ENCODE results near the gene PIEZO2.

Gene PIEZO2

GRCh38 chr18:10688766-10689165 lies 460.6 kb downstream of the PIEZO2 start:
- no peak for TF ChIP-seq ZFX (IDR thresholded peaks at IDR 0.05; ENCODE audit: borderline replicate concordance)
- TF ChIP-seq, protein P1, sequence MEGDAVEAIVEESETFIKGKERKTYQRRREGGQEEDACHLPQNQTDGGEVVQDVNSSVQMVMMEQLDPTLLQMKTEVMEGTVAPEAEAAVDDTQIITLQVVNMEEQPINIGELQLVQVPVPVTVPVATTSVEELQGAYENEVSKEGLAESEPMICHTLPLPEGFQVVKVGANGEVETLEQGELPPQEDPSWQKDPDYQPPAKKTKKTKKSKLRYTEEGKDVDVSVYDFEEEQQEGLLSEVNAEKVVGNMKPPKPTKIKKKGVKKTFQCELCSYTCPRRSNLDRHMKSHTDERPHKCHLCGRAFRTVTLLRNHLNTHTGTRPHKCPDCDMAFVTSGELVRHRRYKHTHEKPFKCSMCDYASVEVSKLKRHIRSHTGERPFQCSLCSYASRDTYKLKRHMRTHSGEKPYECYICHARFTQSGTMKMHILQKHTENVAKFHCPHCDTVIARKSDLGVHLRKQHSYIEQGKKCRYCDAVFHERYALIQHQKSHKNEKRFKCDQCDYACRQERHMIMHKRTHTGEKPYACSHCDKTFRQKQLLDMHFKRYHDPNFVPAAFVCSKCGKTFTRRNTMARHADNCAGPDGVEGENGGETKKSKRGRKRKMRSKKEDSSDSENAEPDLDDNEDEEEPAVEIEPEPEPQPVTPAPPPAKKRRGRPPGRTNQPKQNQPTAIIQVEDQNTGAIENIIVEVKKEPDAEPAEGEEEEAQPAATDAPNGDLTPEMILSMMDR (IDR thresholded peaks at IDR 0.05) = no peak
- H3K27ac ChIP-seq = no peak overlapping the region

GRCh38 chr18:10687161-10687925 lies 462.0 kb downstream of the PIEZO2 start:
- no peak overlapping the region for H3K27ac ChIP-seq
- TF ChIP-seq ZFX (IDR thresholded peaks at IDR 0.05; ENCODE audit: borderline replicate concordance) = no peak
- TF ChIP-seq, protein P1 (IDR thresholded peaks at IDR 0.05) = no peak

- no peak for TF ChIP-seq ZFX (IDR thresholded peaks at IDR 0.05; ENCODE audit: borderline replicate concordance)
- TF ChIP-seq, protein P1 (IDR thresholded peaks at IDR 0.05) = no peak
- H3K27ac ChIP-seq = no peak overlapping the region
These were observed 463.1 kb downstream of the PIEZO2 start for GRCh38 chr18:10686308-10686707.

- no peak overlapping the region for H3K27ac ChIP-seq
- TF ChIP-seq, protein P1 (IDR thresholded peaks at IDR 0.05) = no peak
These were observed 463.9 kb downstream of the PIEZO2 start for GRCh38 chr18:10685484-10685883.

GRCh38 chr18:10682368-10682714 lies 467.0 kb downstream of the PIEZO2 start:
- no peak overlapping the region for H3K27ac ChIP-seq
- TF ChIP-seq, protein P1 (IDR thresholded peaks at IDR 0.05) = peak; percentile 17
- TF ChIP-seq ZFX (IDR thresholded peaks at IDR 0.05; ENCODE audit: borderline replicate concordance) = no peak

DNA sequence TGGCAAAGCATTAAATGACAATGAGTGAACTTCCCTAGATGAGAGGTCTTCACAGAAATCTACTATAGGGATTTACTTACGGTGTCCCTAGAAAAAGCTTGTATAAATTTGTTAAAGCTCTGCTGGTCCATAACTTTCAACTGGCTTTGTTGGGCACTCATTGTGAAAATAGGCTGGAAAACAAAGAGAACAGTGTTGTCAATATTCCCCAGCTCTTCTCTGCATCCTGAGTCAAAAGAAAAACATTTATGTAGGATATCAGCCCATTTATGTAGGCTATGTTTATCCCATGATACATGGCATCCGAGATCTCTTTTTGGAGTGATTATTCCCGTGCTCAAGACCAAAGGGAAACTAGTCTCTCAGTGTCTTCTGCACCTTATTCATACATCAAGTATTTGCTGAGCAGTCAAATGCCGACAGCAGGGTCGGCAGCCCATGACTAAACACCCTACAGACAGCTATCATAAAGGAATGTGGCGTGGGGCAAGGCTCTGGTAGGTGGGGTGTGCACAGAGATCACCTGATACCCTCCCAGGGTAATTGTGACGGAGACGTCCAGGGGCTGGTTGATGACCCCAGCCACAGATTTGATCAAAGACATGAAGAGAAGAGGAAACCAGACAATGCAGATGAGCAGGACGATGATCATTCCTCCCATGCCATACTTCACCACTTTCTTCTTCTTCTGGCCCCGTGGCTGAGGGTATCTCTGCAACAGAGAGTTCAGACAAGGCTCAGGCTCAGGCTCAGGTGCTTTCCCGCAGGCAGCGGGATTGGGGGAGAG lies 467.6 kb downstream of the PIEZO2 start:
- H3K27ac ChIP-seq = no peak overlapping the region
- TF ChIP-seq ZFX (IDR thresholded peaks at IDR 0.05; ENCODE audit: borderline replicate concordance) = no peak
- TF ChIP-seq, protein P1 (IDR thresholded peaks at IDR 0.05) = no peak

GRCh38 chr18:10680271-10680596 lies 469.1 kb downstream of the PIEZO2 start:
- no peak for TF ChIP-seq ZFX (IDR thresholded peaks at IDR 0.05; ENCODE audit: borderline replicate concordance)
- TF ChIP-seq, protein P1 (IDR thresholded peaks at IDR 0.05) = no peak
- H3K27ac ChIP-seq = no peak overlapping the region
